ENCODE results near the gene MRPS6.

Gene MRPS6

GRCh38 chr21:34073032-34073748 is at the start of gene MRPS6, which contains the start of gene SLC5A3:
Gene MRPS6, plus strand, starts transcription at chr21:34073578. Its CDS starts 123 bp downstream, at chr21:34073701.
Gene SLC5A3, plus strand, starts transcription at chr21:34073578. Its CDS starts 21,621 bp downstream, at chr21:34095199.
- peak; percentile 68 for DNase-seq (ENCODE audit: low read depth in 2 of 2)

- no peak for DNase-seq (ENCODE audit: low read depth in 2 of 2)
These were observed 49.5 kb upstream of the MRPS6 start for GRCh38 chr21:34023691-34024373.

GRCh38 chr21:34024374-34024693 is 49.0 kb upstream of the MRPS6 start:
- DNase-seq (ENCODE audit: low read depth in 2 of 2): no peak

- DNase-seq (ENCODE audit: low read depth in 2 of 2): no peak
These were observed 45.5 kb upstream of the MRPS6 start for GRCh38 chr21:34027721-34028461.

GRCh38 chr21:34029743-34030528 is 43.4 kb upstream of the MRPS6 start:
- DNase-seq (ENCODE audit: low read depth in 2 of 2): peak; percentile 35 to 37

GRCh38 chr21:34031835-34032370 is 41.5 kb upstream of the MRPS6 start:
- no peak for DNase-seq (ENCODE audit: low read depth in 2 of 2)

GRCh38 chr21:34034369-34035014 is 38.9 kb upstream of the MRPS6 start:
- no peak for DNase-seq (ENCODE audit: low read depth in 2 of 2)

GRCh38 chr21:34035619-34036354 is 37.6 kb upstream of the MRPS6 start:
- no peak for DNase-seq (ENCODE audit: low read depth in 2 of 2)

- no peak for DNase-seq (ENCODE audit: low read depth in 2 of 2)
These were observed 36.2 kb upstream of the MRPS6 start for GRCh38 chr21:34037009-34037795.

GRCh38 chr21:34039678-34040382 is 33.5 kb upstream of the MRPS6 start:
- no peak for DNase-seq (ENCODE audit: low read depth in 2 of 2)

- DNase-seq (ENCODE audit: low read depth in 2 of 2): no peak
These were observed 30.6 kb upstream of the MRPS6 start for GRCh38 chr21:34042735-34043134.

- no peak for DNase-seq (ENCODE audit: low read depth in 2 of 2)
These were observed 30.0 kb upstream of the MRPS6 start for GRCh38 chr21:34043333-34043732.

- no peak for DNase-seq (ENCODE audit: low read depth in 2 of 2)
These were observed 26.5 kb upstream of the MRPS6 start for GRCh38 chr21:34046917-34047316.

- DNase-seq (ENCODE audit: low read depth in 2 of 2): no peak
These were observed 25.5 kb upstream of the MRPS6 start for GRCh38 chr21:34047835-34048234.

- DNase-seq (ENCODE audit: low read depth in 2 of 2): no peak
These were observed 21.2 kb upstream of the MRPS6 start for GRCh38 chr21:34052171-34052570.

- no peak for DNase-seq (ENCODE audit: low read depth in 2 of 2)
These were observed 19.1 kb upstream of the MRPS6 start for GRCh38 chr21:34054259-34054658.

- DNase-seq (ENCODE audit: low read depth in 2 of 2): no peak
These were observed 17.8 kb upstream of the MRPS6 start for GRCh38 chr21:34055615-34056014.

GRCh38 chr21:34061983-34062382 is 11.4 kb upstream of the MRPS6 start:
- no peak for DNase-seq (ENCODE audit: low read depth in 2 of 2)

- no peak for DNase-seq (ENCODE audit: low read depth in 2 of 2)
These were observed 8.4 kb upstream of the MRPS6 start for GRCh38 chr21:34065027-34065426.
